Measurements from ENCODE around the gene SPHK2.
A peak's percentile ranks its signal among the peaks of the same experiment; 100 is the strongest.
"Not testable (repeated sequence)": the region's sequence is repeated elsewhere in the genome, so short reads cannot be mapped to it uniquely, and the experiment has no call there.

SPHK2 gene

DNA sequence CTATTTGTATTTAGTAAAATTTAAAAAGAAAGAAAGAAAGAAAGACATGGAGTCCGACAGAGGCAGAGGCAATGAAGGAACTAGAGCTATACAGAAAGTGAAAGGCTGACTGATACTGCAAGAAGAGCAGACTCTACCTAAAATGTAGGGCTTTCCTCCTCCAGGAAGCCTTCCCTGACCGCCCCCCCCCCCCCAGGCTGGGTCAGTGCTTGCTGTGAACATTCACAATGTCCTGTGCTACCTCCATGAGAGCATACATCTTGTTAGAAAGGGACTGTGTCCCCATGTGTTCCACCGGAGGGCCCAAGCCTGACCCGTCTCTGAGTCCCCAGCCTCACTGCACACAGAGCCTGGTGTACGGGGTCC lies 32.4 kb downstream of the SPHK2 start:
- no peak overlapping the region for H3K4me3 ChIP-seq (ENCODE audit: low read depth, low read length)
- TF ChIP-seq, protein P1, sequence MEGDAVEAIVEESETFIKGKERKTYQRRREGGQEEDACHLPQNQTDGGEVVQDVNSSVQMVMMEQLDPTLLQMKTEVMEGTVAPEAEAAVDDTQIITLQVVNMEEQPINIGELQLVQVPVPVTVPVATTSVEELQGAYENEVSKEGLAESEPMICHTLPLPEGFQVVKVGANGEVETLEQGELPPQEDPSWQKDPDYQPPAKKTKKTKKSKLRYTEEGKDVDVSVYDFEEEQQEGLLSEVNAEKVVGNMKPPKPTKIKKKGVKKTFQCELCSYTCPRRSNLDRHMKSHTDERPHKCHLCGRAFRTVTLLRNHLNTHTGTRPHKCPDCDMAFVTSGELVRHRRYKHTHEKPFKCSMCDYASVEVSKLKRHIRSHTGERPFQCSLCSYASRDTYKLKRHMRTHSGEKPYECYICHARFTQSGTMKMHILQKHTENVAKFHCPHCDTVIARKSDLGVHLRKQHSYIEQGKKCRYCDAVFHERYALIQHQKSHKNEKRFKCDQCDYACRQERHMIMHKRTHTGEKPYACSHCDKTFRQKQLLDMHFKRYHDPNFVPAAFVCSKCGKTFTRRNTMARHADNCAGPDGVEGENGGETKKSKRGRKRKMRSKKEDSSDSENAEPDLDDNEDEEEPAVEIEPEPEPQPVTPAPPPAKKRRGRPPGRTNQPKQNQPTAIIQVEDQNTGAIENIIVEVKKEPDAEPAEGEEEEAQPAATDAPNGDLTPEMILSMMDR (IDR thresholded peaks at IDR 0.05; ENCODE audit: low read depth, low read length, missing control alignments): no peak
- DNase-seq (ENCODE audit: low read depth): no peak

- no peak for DNase-seq (ENCODE audit: low read depth)
- H3K4me3 ChIP-seq (ENCODE audit: low read depth, low read length): no peak overlapping the region
- TF ChIP-seq, protein P1 (IDR thresholded peaks at IDR 0.05; ENCODE audit: low read depth, low read length, missing control alignments): no peak
Observed at GRCh38 chr19:48654299-48655059, 35.2 kb downstream of the SPHK2 start.

DNA sequence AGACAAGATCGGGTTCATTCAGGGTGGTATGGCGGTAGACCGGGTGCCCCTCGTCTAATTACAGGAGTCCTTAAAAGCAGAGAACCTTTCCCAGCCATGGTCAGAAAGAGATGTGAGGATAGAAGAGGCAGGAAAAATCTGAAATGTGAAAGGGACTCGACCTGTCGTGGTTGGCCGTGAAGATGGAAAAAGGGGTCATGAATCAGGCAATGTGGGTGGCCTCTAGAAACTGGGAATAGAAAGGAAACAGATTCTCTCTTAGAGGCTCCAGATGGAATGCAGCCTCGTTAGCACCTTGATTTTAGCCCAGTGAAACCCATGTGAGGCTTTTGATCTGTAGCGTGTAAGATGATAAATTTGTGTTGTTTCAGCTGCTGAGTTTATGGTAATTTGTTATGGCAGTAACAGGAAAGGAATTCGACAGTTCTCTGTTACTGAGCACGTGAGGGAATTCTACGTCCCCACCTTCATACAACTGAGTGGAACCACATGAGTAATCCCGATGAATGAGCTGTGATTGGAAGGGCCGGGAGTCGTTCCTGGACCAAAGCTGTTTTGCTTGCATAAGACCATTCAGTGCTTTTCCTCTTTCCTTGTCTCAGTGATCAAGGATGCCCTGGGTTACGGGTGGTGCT lies 37.7 kb downstream of the SPHK2 start:
- TF ChIP-seq, protein P1 (IDR thresholded peaks at IDR 0.05; ENCODE audit: low read depth, low read length, missing control alignments): no peak

DNA sequence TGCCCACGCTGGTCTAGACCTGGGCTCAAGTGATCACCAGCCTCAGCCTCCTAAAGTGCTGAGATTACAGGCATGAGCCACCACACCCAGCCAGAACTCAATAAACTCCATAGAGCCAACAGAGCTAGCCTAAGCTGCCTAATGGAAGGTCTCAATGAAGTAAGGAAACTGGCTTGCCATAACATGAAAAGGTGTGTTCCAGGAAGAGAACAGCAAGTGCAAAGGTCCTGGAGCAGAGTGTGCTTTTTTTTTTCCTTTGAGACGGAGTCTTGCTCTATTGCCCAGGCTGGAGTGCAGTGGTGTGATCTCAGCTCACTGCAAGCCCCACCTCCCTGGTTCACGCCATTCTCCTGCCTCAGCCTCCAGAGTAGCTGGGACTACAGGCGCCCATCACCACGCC lies 38.5 kb downstream of the SPHK2 start:
- not testable (repeated sequence) for H3K4me3 ChIP-seq (ENCODE audit: low read depth, low read length); DNase-seq (ENCODE audit: low read depth)

More for the DNA sequence above, 37.7 kb downstream of the SPHK2 start:
- DNase-seq (ENCODE audit: low read depth): no peak
- no peak overlapping the region for H3K4me3 ChIP-seq (ENCODE audit: low read depth, low read length)

GRCh38 chr19:48658483-48658882 lies 39.2 kb downstream of the SPHK2 start:
- no peak overlapping the region for H3K4me3 ChIP-seq (ENCODE audit: low read depth, low read length)
- TF ChIP-seq, protein P1 (IDR thresholded peaks at IDR 0.05; ENCODE audit: low read depth, low read length, missing control alignments): no peak
- no peak for DNase-seq (ENCODE audit: low read depth)

DNA sequence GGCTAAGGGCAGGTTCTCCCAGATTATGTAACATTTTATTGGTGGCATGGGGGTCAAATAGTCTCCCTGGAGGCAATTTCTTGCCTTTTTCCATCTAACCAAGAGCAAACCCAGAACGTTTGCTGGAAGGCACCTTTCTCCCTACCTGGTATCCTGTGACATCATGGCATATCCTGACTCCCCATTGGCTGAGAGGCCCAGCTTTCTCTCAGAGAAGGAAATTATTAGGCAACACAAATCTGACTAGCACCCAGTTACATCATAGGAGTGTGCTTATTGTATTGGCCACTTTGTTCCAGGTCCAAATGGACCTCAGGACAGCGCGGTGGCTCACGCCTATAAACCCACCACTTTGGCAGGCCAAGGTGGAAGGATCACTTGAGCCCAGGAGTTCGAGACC lies 40.5 kb downstream of the SPHK2 start:
- no peak for DNase-seq (ENCODE audit: low read depth)
- no peak overlapping the region for H3K4me3 ChIP-seq (ENCODE audit: low read depth, low read length)
- TF ChIP-seq, protein P1 (IDR thresholded peaks at IDR 0.05; ENCODE audit: low read depth, low read length, missing control alignments): no peak

DNA sequence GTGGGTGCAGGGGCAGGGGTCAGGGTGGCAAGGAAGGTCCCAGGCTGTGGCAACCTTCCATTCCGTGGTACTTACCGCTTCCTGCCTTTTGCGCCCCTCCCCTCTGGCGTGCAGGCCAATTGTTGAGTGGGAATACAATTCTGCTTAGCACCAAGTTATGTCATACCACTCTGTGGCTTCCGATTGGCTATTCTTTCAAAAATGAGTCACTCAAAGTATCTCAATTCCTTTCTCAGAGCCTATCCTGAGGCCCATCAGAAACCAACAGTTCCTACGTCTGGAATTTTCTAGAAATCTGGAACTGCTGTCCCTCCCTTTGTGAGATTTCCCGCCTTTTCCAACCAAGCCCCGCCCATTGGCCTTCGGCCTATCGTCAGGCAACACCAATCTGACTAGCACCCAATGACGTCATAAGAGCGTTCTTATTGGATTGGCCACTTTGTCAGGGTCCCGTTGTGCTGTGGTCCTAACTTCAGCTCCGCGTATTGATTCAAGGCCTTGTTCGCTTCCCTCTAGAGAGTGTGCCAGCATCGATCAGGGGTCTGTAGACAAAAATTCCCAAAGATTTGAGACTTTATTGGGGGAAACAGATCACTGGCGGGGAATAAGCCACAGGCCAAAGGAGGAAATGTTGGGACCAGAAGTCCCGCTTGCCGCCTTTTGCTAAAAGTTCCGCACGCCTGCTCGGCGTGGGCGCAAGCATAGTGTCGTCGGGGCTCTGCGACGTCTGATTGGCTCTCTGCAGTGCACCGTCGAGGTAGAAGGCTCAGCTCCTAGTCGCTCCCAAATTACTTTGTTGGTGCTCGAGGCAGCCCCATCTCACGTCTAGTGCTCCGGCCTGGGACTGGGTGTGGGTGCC lies 41.8 kb downstream of the SPHK2 start:
- DNase-seq (ENCODE audit: low read depth): peak; percentile 91
- TF ChIP-seq, protein P1 (IDR thresholded peaks at IDR 0.05; ENCODE audit: low read depth, low read length, missing control alignments): no peak
- H3K4me3 ChIP-seq (ENCODE audit: low read depth, low read length): no peak overlapping the region

All from GM12864 (cell line).